ENCODE measurements around the gene TRIM52. TPM values are rescaled to one million over a fixed set of nuclear protein-coding genes. Genes with fewer than 3 reads are reported as not detected.
"Not testable (repeated sequence)": the region's sequence is repeated elsewhere in the genome, so short reads cannot be mapped to it uniquely, and the experiment has no call there.

TRIM52 gene
- polyA plus RNA-seq, 2 of the 4 experiments (the other 2 are of a cell fraction) = 11.1 to 12.1 TPM

GRCh38 chr5:181283347-181283746 lies 22.4 kb upstream of the TRIM52 start:
- Histone ChIP-seq H3K9me3 (no peaks in the 10 kb centered on the region), H3K4me1 (no peaks in the 10 kb centered on the region), H3K4me2 (no peak overlapping the region), H3K4me3 (no peak overlapping the region), H3K27ac (no peak overlapping the region)
- 86% methylated on average over 9 of the region's 13 CpGs for WGBS (ENCODE audit: missing lambda C conversion rate)
- ATAC-seq (peak in 1 of 2 experiments; percentile 59; a peak in 1 of 6 replicates), DNase-seq (ENCODE audit: low read depth in 1 of 2, low spot score in 1 of 2) (no peak), FAIRE-seq (no peak)
- ChIA-PET CTCF (no interaction called here), POLR2A (no interaction called here)
- TF ChIP-seq ESRRA (IDR thresholded peaks at IDR 0.05; ENCODE audit: borderline replicate concordance, low read length) (no peak), EHF (CRISPR knock-in tag; IDR thresholded peaks at IDR 0.05) (no peak), ELK1 (IDR thresholded peaks at IDR 0.05; ENCODE audit: low read depth, low read length) (no peak)

- no peak overlapping the region for H3K27ac ChIP-seq
- CTCF ChIA-PET = no interaction called here
- H3K4me3 ChIP-seq = no peak overlapping the region
- H3K4me1 ChIP-seq = no peaks in the 10 kb centered on the region
- 51% methylated on average over 2 of the region's 7 CpGs for whole genome bisulfite sequencing (ENCODE audit: missing lambda C conversion rate)
- POLR2A ChIA-PET = no interaction called here
- no peak for FAIRE-seq
- no peak for ATAC-seq
- no peak overlapping the region for H3K4me2 ChIP-seq
- no peak for DNase-seq (ENCODE audit: low read depth in 1 of 2, low spot score in 1 of 2)
- H3K9me3 ChIP-seq = no peaks in the 10 kb centered on the region
- TF ChIP-seq CTCF (IDR thresholded peaks at IDR 0.05) (no peak), MAFK (IDR thresholded peaks at IDR 0.05; ENCODE audit: partially characterized antibody) (no peak), RAD21 (conservative IDR thresholded peaks at IDR 0.05 in 1 of 2, IDR thresholded peaks at IDR 0.05 in 1 of 2) (no peak), RNF2 (IDR thresholded peaks at IDR 0.05; ENCODE audit: borderline replicate concordance, low read depth) (no peak), PHF8 (IDR thresholded peaks at IDR 0.05; ENCODE audit: borderline replicate concordance, low read depth) (no peak), CBX2 (IDR thresholded peaks at IDR 0.05; ENCODE audit: borderline replicate concordance, low read depth) (no peak), CHD4 (IDR thresholded peaks at IDR 0.05; ENCODE audit: borderline replicate concordance) (no peak), CEBPB (IDR thresholded peaks at IDR 0.05) (no peak), REST (IDR thresholded peaks at IDR 0.05) (no peak), EP300 (IDR thresholded peaks at IDR 0.05) (no peak), NPAS2 (CRISPR knock-in tag; IDR thresholded peaks at IDR 0.05; ENCODE audit: borderline replicate concordance) (no peak), RARB (CRISPR knock-in tag; IDR thresholded peaks at IDR 0.05) (no peak), USF2 (IDR thresholded peaks at IDR 0.05) (no peak), FOSB (CRISPR knock-in tag; IDR thresholded peaks at IDR 0.05) (no peak), FOSL2 (IDR thresholded peaks at IDR 0.05) (no peak), FOSL2 (CRISPR knock-in tag; IDR thresholded peaks at IDR 0.05) (no peak), HES2 (IDR thresholded peaks at IDR 0.05) (no peak), GATA3 (IDR thresholded peaks at IDR 0.05; ENCODE audit: borderline replicate concordance) (no peak), RFX5 (IDR thresholded peaks at IDR 0.05) (no peak)
These were observed 21.9 kb upstream of the TRIM52 start for GRCh38 chr5:181282874-181283273.

- POLR2A ChIA-PET; CTCF ChIA-PET; FAIRE-seq; H3K4me3 ChIP-seq; ATAC-seq; H3K9me3 ChIP-seq; H3K4me2 ChIP-seq; H3K27ac ChIP-seq; DNase-seq (ENCODE audit: low read depth in 1 of 2, low spot score in 1 of 2); H3K4me1 ChIP-seq: not testable (repeated sequence)
- WGBS (ENCODE audit: missing lambda C conversion rate) = no CpG with 5 or more reads among the region's 16 CpGs
These were observed 21.5 kb upstream of the TRIM52 start for GRCh38 chr5:181282415-181282814.
